Heart right ventricle (tissue), 16 donors: ENCODE data around the gene R3HDM2. TPM values are rescaled to one million over a fixed set of nuclear protein-coding genes. Genes with fewer than 3 reads are reported as not detected.
A peak's percentile ranks its signal among the peaks of the same experiment; 100 is the strongest.

ENCODE experiments used
- ATAC-seq, 8 donors: fragments of 200-7000 bp; cut with Tn5 transposase; one replicate each; pipeline ENCODE4 v1.9.1; 2020; ENCODE audit warnings: mild to moderate bottlenecking in 8 of 8, moderate library complexity in 8 of 8, moderate number of reproducible peaks in 1 of 8
- DNase-seq, 2 donors: peaks; one replicate each; pipeline ENCODE4 v3.0.0-alpha.2; 2020
- H3K27ac ChIP-seq, 10 donors: fragments of 200-600 bp; sonication (generic) in 2 of 10; one replicate each; pipeline versions ENCODE4 v1.5.0 to v1.8.0; 2020 to 2022; ENCODE audit warnings: mild to moderate bottlenecking in 3 of 10
- H3K27me3 ChIP-seq, 7 donors: fragments of 200-600 bp; one replicate each; pipeline ENCODE4 v1.8.0; 2021 to 2022; ENCODE audit warnings: mild to moderate bottlenecking in 2 of 7
- H3K36me3 ChIP-seq, 9 donors: fragments of 200-600 bp; sonication (generic) in 1 of 9; one replicate each; pipeline versions ENCODE4 v1.5.0 to v1.8.0; 2020 to 2022; ENCODE audit warnings: mild to moderate bottlenecking in 2 of 9
- H3K4me1 ChIP-seq, 9 donors: fragments of 200-600 bp; sonication (generic) in 1 of 9; one replicate each; pipeline versions ENCODE4 v1.5.0 to v1.8.0; 2020 to 2022; ENCODE audit warnings: mild to moderate bottlenecking in 4 of 9
- H3K4me3 ChIP-seq, 10 donors: fragments of 200-600 bp; sonication (generic) in 2 of 10; one replicate each; pipeline versions ENCODE4 v1.5.0 to v1.8.0; 2020 to 2022; ENCODE audit warnings: mild to moderate bottlenecking in 7 of 10, moderate library complexity in 2 of 10
- H3K9me3 ChIP-seq, 11 donors: fragments of 200-600 bp in 10 of 11; sonication (generic) in 2 of 11; one replicate each; pipeline versions ENCODE4 v1.5.0 to v1.8.0; 2013 to 2022; ENCODE audit warnings: mild to moderate bottlenecking in 2 of 11, control low read depth in 1 of 11, moderate library complexity in 1 of 11
- WGBS, 2 donors: extraction: QIAGEN DNeasy Blood & Tissue Kit; methylation state at CpG; one replicate each; pipeline ENCODE4 v1.1.7; 2013; ENCODE audit warnings: inconsistent platforms in 1 of 2; 5-methylcytosine and 5-hydroxymethylcytosine counted together
- intact Hi-C, 10 donors: fragments of 100-400 bp; cut with DNase I; formaldehyde crosslinking; loops; one replicate each; pipeline versions ENCODE4 v1.11.1 to v1.14.2; 2022
- polyA plus RNA-seq, 2 donors: library from polyadenylated mRNA; stranded (reverse); fragments of 200-250 nt; gene quantifications; one replicate each; pipeline ENCODE4 v1.2.3, GENCODE V29; 2013
- total RNA-seq, 10 donors: library from RNA; stranded (reverse); fragmentation: NEBNext Ultra II Directional in 3 of 10; extraction: Animal tissue kit (Norgen Biotek cat#: 25700) in 3 of 10; gene quantifications; one replicate each; pipeline versions ENCODE4 v1.2.1 to v1.2.4, GENCODE V29; 2021 to 2023
- TF ChIP-seq, protein P1 (sequence below), 9 donors: fragments of 200-600 bp; sonication (generic) in 2 of 9; IDR thresholded peaks; one replicate each; pipeline versions ENCODE4 v1.5.0 to v1.8.0; 2021 to 2022; ENCODE audit warnings: antibody characterized with exemption in 9 of 9, mild to moderate bottlenecking in 5 of 9, moderate library complexity in 1 of 9
- donor health status: Arrhythmogenic right ventricular cardiomyopathy.
- donor health status: ischemic (EF 13 %, LVEDD 7.1; RV severe dilation, severe dysfunction).
- donor health status: healthy with polysubstance abuse.
- donor health status: DM: no; HTN: yes; CAD: no.
- donor health status: DM: no; HTN: no; CAD: no.
- donor health status: ischemic (EF 25% LVEDD 6.9; RV normal size, moderate dysfunction).
- donor health status: ischemic (EF 25% LVEDD 5.7; RV mildly dilated, moderate dysfunction).
- donor health status: healthy.
- donor health status: DM: yes; HTN: yes; CAD: no.
- donor health status: Ischemic cardiomyopathy.
- donor health status: ischemic (EF 35%, LVEDD 5.7; RV mildly dilated, moderate dysfunction).
- donor health status: nonischemic (EF 11% LVEDD 7.7; RV severe dilation, severe dysfunction).
- donor health status: DM: yes; HTN: yes; CAD: no.
- donor health status: PGD.
- donor health status: ischemic (EF 29% LVEDD 5.4; RV normal size, mild dysfunction).
- donor health status: nonischemic (EF 23%, LVEDD 6.1; RV moderate dilation, normal function).

R3HDM2 gene
- total and polyA plus RNA-seq, 12 donors: 15.5 to 107 (median 73.9) TPM

DNA sequence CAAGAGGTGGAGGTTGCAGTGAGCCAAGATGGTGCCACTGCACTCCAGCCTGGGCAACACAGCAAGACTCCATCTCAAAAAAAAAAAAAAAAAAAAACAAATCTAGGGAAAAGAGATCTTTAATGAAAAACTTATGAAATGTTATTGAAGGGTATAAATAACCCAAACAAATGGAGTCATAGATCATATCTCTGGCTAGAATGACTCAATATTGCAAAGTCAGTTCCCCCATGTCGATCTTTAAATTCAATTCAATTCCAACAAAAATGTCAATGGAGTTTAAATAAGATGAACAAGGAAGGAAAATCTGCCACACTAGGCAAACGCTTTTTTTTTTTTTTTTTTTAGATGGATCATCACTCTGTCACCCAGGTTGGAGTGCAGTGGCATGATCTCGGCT, 78.7 kb downstream of the R3HDM2 start:
- intact Hi-C loops: no loop called here
- ATAC-seq: no peak

DNA sequence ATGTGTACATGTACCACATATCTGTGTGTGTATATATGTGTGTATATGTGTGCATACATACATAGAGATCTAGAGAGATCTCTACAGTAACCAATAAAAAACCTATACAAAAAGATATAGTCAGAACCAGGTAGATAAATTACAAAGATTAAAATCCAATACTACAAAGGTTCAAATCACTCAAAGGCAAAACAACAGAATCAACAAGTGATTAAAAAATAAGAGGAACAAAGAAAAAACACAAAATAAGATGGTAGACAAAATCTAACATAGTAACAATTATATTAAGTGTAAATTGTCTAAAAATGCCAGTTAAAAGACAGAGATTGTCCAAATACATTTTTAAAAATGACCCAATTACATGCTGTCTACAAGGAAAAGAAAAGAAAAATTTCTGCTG, 83.6 kb downstream of the R3HDM2 start:
- H3K36me3 ChIP-seq: peaks cover 0 to 18% (median 0%) of the 10 kb centered on the region in 9 donors
- TF ChIP-seq, protein P1, sequence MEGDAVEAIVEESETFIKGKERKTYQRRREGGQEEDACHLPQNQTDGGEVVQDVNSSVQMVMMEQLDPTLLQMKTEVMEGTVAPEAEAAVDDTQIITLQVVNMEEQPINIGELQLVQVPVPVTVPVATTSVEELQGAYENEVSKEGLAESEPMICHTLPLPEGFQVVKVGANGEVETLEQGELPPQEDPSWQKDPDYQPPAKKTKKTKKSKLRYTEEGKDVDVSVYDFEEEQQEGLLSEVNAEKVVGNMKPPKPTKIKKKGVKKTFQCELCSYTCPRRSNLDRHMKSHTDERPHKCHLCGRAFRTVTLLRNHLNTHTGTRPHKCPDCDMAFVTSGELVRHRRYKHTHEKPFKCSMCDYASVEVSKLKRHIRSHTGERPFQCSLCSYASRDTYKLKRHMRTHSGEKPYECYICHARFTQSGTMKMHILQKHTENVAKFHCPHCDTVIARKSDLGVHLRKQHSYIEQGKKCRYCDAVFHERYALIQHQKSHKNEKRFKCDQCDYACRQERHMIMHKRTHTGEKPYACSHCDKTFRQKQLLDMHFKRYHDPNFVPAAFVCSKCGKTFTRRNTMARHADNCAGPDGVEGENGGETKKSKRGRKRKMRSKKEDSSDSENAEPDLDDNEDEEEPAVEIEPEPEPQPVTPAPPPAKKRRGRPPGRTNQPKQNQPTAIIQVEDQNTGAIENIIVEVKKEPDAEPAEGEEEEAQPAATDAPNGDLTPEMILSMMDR (IDR thresholded peaks at IDR 0.05): no peak
- no peak overlapping the region for H3K27ac ChIP-seq
- H3K9me3 ChIP-seq: peaks cover 0 to 17% (median 0%) of the 10 kb centered on the region in 11 donors
- no peaks in the 10 kb centered on the region for H3K27me3 ChIP-seq
- H3K4me1 ChIP-seq: peaks cover 0 to 8% (median 5%) of the 10 kb centered on the region in 9 donors
- intact Hi-C loops: loop anchor here in 1 of 10 donors (10.0 kb wide), 1 partner anchor 68 kb away; no protein-coding TSS in a partner anchor
- DNase-seq (no peak), ATAC-seq (no peak)
- no peak overlapping the region for H3K4me3 ChIP-seq

More for the DNA sequence above, 78.7 kb downstream of the R3HDM2 start:
- no peak overlapping the region for H3K27ac ChIP-seq
- DNase-seq: no peak
- no peak overlapping the region for H3K4me3 ChIP-seq
- H3K27me3 ChIP-seq: no peaks in the 10 kb centered on the region
- TF ChIP-seq, protein P1 (IDR thresholded peaks at IDR 0.05): no peak
- 96 to 97% methylated on average over 3 of the region's 3 CpGs for WGBS, 2 donors
- H3K9me3 ChIP-seq: peaks cover 0 to 12% (median 0%) of the 10 kb centered on the region in 11 donors
- peaks cover 0 to 21% (median 0%) of the 10 kb centered on the region in 9 donors for H3K36me3 ChIP-seq
- no peaks in the 10 kb centered on the region for H3K4me1 ChIP-seq

DNA sequence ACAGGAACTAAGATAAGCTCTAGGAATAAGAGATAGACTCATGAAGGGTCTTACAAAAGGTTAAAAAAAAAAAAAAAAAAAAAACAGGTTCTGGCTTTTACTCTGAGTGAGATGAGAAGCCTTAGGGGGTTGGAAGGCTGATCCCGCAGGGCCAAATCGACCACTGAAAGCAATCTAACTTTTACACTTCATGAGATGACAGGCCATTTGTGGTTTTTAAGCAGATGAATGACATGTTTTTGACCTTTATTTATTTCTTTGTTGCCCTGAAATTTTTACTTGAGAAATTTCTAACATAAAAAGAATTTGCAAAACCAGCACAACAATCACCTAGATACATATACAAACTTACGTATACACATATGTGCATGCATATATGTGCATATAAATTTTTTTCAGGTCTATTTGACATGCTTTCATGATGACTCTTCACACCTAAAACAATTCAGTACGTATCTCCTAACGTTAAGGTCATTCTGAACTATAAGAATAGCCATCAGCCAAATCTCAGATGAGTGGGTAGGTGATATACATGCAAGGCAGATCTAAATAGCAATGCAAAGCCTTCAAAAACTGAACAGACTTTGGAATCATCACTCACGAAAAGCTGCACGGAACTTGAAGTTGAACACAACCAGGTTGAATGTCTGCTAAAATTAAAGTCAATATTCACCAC, 87.0 kb downstream of the R3HDM2 start:
- 82 to 83% methylated on average over 7 of the region's 7 CpGs for WGBS, 2 donors
- no peaks in the 10 kb centered on the region for H3K27me3 ChIP-seq
- H3K9me3 ChIP-seq: peaks cover 0 to 17% (median 0%) of the 10 kb centered on the region in 11 donors
- peaks cover 0 to 18% (median 0%) of the 10 kb centered on the region in 9 donors for H3K36me3 ChIP-seq
- TF ChIP-seq, protein P1 (IDR thresholded peaks at IDR 0.05): no peak
- intact Hi-C loops: loop anchor here in 1 of 10 donors (10.0 kb wide), 1 partner anchor 71 kb away; no protein-coding TSS in a partner anchor
- H3K4me1 ChIP-seq: peaks cover 0 to 41% (median 33%) of the 10 kb centered on the region in 9 donors
- DNase-seq (no peak), ATAC-seq (no peak)
- no peak overlapping the region for H3K4me3 ChIP-seq
- no peak overlapping the region for H3K27ac ChIP-seq

DNA sequence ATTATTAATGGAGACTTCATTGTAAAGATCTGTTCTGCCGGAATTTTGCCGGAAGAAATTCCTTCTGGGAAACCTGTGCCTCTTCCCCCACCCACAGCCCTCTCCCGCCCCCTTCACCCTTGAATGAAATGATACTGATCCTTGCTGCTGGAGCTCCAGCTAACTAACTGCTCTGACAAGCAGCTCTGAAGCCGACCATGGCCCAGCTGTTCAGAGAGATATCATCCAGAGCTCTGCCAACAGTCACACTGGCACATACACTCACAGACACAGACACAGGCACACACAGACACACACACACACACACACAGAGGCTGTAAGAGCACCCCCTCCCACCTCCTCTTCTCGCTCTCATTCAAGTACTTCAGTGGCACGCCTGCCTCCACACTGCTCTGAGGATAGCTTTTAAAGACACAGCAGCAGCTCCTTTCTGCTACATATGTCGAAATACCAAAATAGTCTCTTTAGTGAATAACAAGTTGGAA, 88.6 kb downstream of the R3HDM2 start:
- Histone ChIP-seq H3K4me3 (peak overlapping the region in 1 of 10 donors; percentile 17), H3K27me3 (no peaks in the 10 kb centered on the region), H3K4me1 (peaks cover 0 to 41% (median 33%) of the 10 kb centered on the region in 9 donors), H3K36me3 (peaks cover 0 to 6% (median 0%) of the 10 kb centered on the region in 9 donors), H3K9me3 (peaks cover 0 to 6% (median 0%) of the 10 kb centered on the region in 11 donors), H3K27ac (peak overlapping the region in 5 of 10 donors; percentile 2 to 73 (median 54))
- WGBS, 2 donors: 18 to 25% methylated on average over 7 of the region's 7 CpGs
- TF ChIP-seq, protein P1 (IDR thresholded peaks at IDR 0.05): no peak
- intact Hi-C loops: loop anchor here in 1 of 10 donors (10.0 kb wide), 1 partner anchor 73 kb away; no protein-coding TSS in a partner anchor
- peak in 1 of 2 donors; percentile 49 for DNase-seq
- ATAC-seq: peak; percentile 60 to 93 (median 78)
